ENCODE data around the gene RPS27. TPM values are rescaled to one million over a fixed set of nuclear protein-coding genes. Genes with fewer than 3 reads are reported as not detected.
A peak's percentile ranks its signal among the peaks of the same experiment; 100 is the strongest.
"Not testable (repeated sequence)": the region's sequence is repeated elsewhere in the genome, so short reads cannot be mapped to it uniquely, and the experiment has no call there.

Gene RPS27
- total RNA-seq, 1 donor from 2014 or later = 1,771 TPM

- Histone ChIP-seq H3K27ac (no peak overlapping the region), H3K27me3 (no peaks in the 10 kb centered on the region), H3K9me3 (no peaks in the 10 kb centered on the region), H3K36me3 (peaks cover 0 to 16% of the 10 kb centered on the region in 2 donors), H3K4me1 (peaks cover 40% of the 10 kb centered on the region), H3K4me3 (no peak overlapping the region)
- intact Hi-C loops (cut with DNase I) = loop anchor here (5.0 kb wide), 2 partner anchors 40 to 190 kb away; partner anchors contain the start of gene DENND4B
- TF ChIP-seq CTCF (IDR thresholded peaks at IDR 0.05) = no peak
- TF ChIP-seq POLR2A (IDR thresholded peaks at IDR 0.05) = no peak
- TF ChIP-seq POLR2AphosphoS5 (IDR thresholded peaks at IDR 0.05; ENCODE audit: insufficient read depth in 1 of 2, low read depth in 1 of 2) = no peak
- no peak for DNase-seq (ENCODE audit: extremely low spot score in 2 of 2)
These were observed 2.9 kb upstream of the RPS27 start for GRCh38 chr1:153987621-153988020.

GRCh38 chr1:153991151-153991630 lies 629 bp downstream of the RPS27 start:
- peak overlapping the region; percentile 92 for H3K4me3 ChIP-seq
- intact Hi-C loops (cut with DNase I) = no loop called here
- H3K36me3 ChIP-seq = peaks cover 0 to 34% of the 10 kb centered on the region in 2 donors
- H3K4me1 ChIP-seq = peaks cover 27% of the 10 kb centered on the region
- H3K27me3 ChIP-seq = no peaks in the 10 kb centered on the region
- peak overlapping the region; percentile 93 for H3K27ac ChIP-seq
- DNase-seq (ENCODE audit: extremely low spot score in 2 of 2) = no peak
- H3K9me3 ChIP-seq = no peaks in the 10 kb centered on the region
- TF ChIP-seq POLR2A (IDR thresholded peaks at IDR 0.05) (no peak), CTCF (IDR thresholded peaks at IDR 0.05) (no peak)

GRCh38 chr1:153991806-153992205 lies 1.2 kb downstream of the RPS27 start:
- Histone ChIP-seq H3K27ac (peak overlapping the region; percentile 93), H3K9me3 (no peaks in the 10 kb centered on the region), H3K27me3 (no peaks in the 10 kb centered on the region), H3K4me1 (peaks cover 27% of the 10 kb centered on the region), H3K36me3 (peaks cover 0 to 34% of the 10 kb centered on the region in 2 donors), H3K4me3 (peak overlapping the region; percentile 92)
- no peak for DNase-seq (ENCODE audit: extremely low spot score in 2 of 2)
- TF ChIP-seq CTCF (IDR thresholded peaks at IDR 0.05) (no peak), POLR2A (IDR thresholded peaks at IDR 0.05) (no peak), POLR2AphosphoS5 (IDR thresholded peaks at IDR 0.05; ENCODE audit: insufficient read depth in 1 of 2, low read depth in 1 of 2) (no peak)
- intact Hi-C loops (cut with DNase I) = no loop called here

- intact Hi-C loops (cut with DNase I) = no loop called here
- DNase-seq (ENCODE audit: extremely low spot score in 2 of 2) = no peak
- no peaks in the 10 kb centered on the region for H3K9me3 ChIP-seq
- no peak for TF ChIP-seq POLR2AphosphoS5 (IDR thresholded peaks at IDR 0.05; ENCODE audit: insufficient read depth in 1 of 2, low read depth in 1 of 2)
- TF ChIP-seq CTCF (IDR thresholded peaks at IDR 0.05) = no peak
- H3K27me3 ChIP-seq = no peaks in the 10 kb centered on the region
- peaks cover 23% of the 10 kb centered on the region for H3K4me1 ChIP-seq
- no peak overlapping the region for H3K4me3 ChIP-seq
- no peak overlapping the region for H3K27ac ChIP-seq
- H3K36me3 ChIP-seq = peaks cover 0 to 34% of the 10 kb centered on the region in 2 donors
These were observed 4.6 kb downstream of the RPS27 start for GRCh38 chr1:153995202-153995601.

- DNase-seq (ENCODE audit: extremely low spot score in 2 of 2) = no peak
- H3K27me3 ChIP-seq = no peaks in the 10 kb centered on the region
- intact Hi-C loops (cut with DNase I) = no loop called here
- peaks cover 22% of the 10 kb centered on the region for H3K4me1 ChIP-seq
- TF ChIP-seq POLR2A (IDR thresholded peaks at IDR 0.05) = no peak
- no peak for TF ChIP-seq CTCF (IDR thresholded peaks at IDR 0.05)
- no peak for TF ChIP-seq POLR2AphosphoS5 (IDR thresholded peaks at IDR 0.05; ENCODE audit: insufficient read depth in 1 of 2, low read depth in 1 of 2)
- H3K36me3 ChIP-seq = peaks cover 0 to 34% of the 10 kb centered on the region in 2 donors
- no peak overlapping the region for H3K27ac ChIP-seq
- H3K4me3 ChIP-seq = no peak overlapping the region
- H3K9me3 ChIP-seq = no peaks in the 10 kb centered on the region
These were observed 5.1 kb downstream of the RPS27 start for GRCh38 chr1:153995640-153996039.

GRCh38 chr1:153996882-153997281 lies 6.3 kb downstream of the RPS27 start:
- intact Hi-C loops (cut with DNase I); H3K4me3 ChIP-seq; H3K27ac ChIP-seq; H3K9me3 ChIP-seq; DNase-seq (ENCODE audit: extremely low spot score in 2 of 2); H3K27me3 ChIP-seq: not testable (repeated sequence)
- H3K4me1 ChIP-seq = peaks cover 14% of the 10 kb centered on the region
- peaks cover 0 to 33% of the 10 kb centered on the region in 2 donors for H3K36me3 ChIP-seq

All from vagina (tissue), 2 donors.